Brain pericyte (primary cell): ENCODE results near the gene ODAD4.
"Not testable (repeated sequence)": the region's sequence is repeated elsewhere in the genome, so short reads cannot be mapped to it uniquely, and the experiment has no call there.

Experiments
- DNase-seq: peaks from one replicate; pipeline ENCODE4 v3.0.0-alpha.2; 2012; ENCODE audit warnings: low read depth, low spot score

ODAD4 gene

DNA sequence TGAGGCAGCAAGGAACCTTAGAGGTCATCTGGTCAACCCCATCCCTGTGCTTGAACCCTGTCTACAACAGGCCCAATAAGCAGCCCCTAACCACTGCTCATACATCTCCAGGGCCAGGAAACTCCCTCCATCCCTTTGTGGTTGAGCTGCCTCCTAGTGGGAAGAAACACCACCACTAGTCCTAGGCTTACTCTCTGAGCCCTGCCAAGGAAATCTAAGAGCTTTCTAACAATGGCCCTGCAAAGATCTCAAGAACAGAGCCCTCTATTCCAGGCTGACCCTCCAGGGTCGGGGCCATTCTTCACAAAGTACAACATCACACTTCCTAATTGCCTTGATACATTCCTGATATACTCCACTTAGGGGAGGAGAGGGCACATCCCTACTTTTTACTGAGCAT lies 17.5 kb upstream of the ODAD4 start:
- DNase-seq, result no peak

DNA sequence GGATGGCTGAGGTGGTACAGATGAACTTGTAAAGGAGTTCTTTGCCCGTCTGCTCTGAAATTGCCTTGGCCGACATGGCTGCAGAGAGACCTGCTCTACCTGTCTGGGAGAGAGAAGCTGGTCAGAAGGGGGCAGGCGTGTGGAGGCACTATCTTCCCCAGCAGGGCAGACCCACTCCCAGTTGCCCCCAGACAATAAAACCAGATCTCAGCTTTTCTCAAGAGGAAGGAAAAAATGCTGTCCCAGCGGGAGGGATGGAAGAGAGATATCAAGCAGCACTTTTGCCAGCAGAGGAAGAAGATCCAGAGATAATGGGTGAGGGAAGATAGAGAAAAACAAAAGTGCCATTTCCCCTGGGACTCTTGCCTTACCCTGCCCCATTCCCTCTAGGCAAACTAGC lies 16.6 kb upstream of the ODAD4 start:
- DNase-seq, result no peak

DNA sequence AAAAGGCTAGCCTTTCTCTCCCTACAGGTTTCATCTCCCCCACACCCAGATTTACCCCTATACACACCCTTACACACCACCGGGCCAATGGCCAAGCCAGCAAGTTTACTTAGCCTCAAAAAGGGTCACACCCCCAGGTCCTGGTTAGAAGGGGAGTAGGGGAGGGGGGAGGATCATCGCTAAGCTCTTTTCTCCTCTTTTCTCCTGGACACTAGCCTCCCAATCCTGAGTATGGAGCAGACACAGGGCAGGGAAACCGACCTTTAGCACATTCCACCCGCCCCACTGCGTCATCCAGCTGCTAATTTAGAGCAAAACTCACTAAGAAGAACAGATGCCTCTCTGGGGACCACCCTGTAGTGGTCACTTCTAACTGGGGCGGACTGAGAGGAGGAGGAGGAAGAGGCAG lies 16.1 kb upstream of the ODAD4 start:
- no peak for DNase-seq

DNA sequence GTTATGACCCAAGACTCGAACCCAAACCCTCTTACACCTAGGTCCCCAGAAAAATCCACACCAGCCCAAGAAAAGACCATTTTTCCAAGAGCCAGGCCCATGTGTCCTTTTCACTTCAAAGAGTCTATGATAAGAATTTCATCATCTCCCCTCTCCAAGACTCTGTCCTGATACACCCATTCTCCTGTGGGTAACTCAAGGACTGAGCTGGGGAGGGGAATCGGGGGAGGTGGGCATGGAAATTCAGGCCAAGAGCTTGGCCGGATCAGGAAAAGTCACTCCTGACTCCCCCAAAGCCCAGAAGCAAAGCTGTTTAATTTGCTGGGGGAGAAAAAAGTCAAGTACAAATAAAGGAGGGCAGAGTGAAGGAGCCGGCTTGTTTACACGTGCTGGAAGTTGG lies 15.4 kb upstream of the ODAD4 start:
- no peak for DNase-seq

DNA sequence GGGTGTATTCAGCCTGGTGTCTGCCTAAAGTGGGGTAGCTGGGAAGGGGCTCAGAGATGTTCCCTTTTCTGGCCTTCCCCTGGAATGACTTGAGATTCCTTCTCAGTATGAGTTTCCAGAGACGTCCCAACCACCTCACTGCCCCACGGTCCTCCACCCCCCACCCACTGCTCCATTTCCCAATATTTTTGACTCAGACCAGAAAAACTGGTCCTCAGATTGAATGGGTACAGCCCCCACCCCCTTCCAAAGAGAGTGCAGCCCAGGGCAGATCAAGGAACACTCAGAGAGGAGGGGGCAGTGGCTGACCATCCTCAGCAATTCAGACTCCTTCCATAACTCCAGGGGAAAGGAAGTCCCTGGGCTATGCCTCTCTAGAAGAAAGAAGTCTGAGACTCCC lies 14.9 kb upstream of the ODAD4 start:
- DNase-seq, result no peak

DNA sequence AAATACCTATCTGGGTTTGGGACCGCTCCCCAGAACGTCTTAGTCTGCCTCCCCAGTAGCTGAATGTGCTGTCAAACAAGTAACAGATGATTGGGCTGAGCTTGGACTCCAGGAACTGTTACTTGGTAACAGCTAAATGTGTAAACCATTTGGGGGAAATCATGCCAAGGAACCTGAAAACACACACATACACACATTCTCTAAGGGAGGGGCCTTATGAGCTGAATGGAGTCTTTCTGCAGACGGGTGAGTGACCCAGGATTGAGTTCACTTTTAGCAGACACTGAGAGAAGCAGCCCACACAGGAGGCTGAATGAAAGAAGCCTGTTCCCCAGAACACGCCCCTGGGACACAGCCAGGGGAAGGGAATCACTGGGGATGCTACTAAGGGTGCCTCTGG lies 13.2 kb upstream of the ODAD4 start:
- DNase-seq, result no peak

DNA sequence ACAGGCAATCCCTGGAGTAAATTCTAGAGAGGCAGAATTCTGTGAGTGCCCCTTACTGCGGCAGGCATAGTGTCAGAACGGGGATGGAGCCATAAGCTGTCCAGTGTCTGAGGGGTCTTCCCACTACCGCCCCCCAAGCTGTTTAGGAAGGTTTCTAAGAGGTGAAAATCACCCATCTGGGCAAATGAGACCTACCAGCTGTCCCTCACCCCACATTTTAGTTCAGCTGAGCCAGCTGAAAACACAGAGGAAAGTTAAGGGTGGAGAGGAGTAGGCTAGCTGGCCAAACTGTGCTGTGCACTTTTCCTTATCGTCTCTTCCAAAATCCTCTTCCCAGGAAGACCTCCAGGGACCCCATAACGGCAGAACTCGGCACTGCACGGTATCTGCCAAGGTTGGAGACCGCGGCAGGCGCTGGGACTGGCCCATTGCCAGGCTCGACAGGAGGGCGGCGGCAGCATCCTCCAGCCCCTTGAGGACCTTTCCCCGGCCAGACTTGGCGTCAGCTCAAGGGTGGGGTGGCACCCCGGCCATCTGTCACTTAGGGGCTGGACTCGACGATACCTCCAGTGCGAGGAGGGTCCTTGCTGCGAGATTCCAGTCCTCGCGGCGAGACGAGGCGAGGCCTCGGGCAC lies 12.6 kb upstream of the ODAD4 start:
- no peak for DNase-seq

DNA sequence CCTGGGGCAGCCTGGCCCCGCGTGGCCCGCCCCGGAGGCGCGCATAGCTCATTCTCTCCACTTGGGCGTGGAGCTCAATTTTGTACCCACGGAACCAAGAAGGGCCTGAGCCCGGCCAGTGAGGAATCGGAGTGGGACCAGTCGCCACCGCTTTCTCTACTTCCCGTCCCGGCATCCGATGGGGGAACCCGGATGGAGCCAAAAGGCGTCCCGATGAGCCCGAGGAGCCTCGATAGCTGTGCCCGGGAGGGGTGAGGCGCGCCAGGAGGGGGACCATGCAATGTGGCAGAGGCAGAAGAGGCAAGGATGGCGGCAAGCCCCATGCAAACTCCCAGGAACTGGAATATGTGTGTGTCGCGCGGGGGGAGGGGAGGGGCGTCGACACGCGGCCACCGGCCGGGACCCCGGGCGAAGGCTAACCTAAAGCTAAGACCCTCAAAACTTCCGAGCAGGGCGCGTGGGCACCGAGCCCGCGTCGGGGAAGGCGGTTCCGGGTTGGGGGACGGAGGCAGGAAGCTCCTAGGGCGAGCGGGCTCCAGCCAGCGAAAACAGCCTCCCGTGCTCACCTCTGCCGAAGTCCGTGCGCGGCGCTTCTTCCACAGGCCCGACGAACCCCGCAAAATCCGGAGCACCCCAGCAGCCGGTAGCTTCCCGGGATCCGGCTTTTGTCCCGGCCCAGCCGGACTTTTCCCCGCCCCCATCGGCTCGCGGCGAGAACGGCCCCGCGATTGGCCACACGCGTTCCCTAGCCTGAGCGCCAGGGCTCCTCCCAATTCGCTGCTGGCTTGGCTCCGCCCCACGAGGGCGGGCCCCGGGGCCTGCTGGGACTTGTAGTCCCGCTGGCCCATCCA lies 11.9 kb upstream of the ODAD4 start, which contains the start of gene ACLY:
Gene ACLY (minus strand): TSS at position 638 of the 851 bp plus-strand sequence. CDS start 5,078 bp downstream, outside the sequence.
- peak; percentile 89 for DNase-seq

DNA sequence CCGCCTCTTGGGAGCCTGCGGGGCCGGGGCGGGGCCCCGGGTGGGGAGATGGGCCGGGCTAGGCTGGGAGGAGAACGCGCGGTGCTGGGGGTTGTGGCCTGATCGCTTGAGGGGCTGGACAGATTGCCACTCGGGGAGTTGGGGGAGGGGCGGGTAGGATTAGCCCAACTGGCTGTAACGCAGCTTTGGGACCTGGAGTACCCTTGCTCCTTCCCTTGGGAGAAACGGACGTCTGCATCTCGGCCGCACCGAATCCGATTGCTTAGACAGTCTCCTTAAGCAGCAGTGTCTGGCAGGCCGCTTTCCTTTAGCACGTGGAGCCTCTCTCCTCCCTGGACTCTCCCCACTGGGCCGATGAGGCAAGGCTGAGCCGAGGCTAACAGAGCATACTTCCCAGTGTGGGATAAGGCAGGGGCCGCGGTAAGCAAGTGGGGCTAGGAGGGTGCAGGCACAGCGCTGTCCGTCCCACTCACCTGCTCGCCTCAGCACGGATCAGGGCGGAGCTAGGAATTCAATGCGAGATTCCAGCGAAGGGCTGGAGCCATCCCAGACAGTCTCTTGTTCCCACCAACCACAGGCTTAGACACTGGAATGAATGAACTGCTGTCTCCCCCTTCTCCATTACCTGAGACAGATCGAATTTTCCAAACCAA lies 11.1 kb upstream of the ODAD4 start:
- DNase-seq, result no peak

DNA sequence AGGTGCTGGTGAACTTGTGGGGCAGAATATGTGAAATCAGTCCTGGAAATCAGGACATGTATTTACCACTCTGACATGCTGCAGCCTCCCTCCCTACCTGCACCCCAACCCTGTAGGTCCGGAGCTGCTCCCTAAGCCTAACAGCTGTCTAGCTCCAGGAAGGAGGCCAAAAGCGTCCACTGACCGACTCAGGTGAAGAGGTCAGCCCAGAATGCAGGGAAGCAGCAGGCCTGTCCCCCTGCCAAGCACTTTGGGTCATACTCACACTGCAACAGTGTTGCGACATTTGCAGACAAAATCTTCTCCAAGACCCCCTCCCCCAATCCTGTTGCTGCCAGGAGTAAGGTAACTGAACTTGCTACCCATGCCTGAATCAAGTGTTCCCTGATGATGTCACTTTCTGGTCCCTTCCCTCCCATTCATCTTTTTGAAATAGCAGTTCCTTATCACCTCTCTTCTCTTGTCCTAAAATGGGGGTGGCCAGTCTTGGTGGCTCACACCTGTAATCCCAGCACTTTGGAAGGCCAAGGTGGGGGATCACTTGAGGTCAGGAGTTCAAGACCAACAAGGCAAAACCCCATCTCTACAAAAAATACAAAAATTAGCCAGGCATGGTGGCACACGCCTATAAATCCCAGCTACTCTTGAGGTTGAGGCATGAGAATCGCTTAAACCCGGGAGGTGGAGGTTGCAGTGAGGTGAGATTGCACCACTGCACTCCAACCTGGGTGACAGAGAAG lies 10.4 kb upstream of the ODAD4 start:
- no peak for DNase-seq

DNA sequence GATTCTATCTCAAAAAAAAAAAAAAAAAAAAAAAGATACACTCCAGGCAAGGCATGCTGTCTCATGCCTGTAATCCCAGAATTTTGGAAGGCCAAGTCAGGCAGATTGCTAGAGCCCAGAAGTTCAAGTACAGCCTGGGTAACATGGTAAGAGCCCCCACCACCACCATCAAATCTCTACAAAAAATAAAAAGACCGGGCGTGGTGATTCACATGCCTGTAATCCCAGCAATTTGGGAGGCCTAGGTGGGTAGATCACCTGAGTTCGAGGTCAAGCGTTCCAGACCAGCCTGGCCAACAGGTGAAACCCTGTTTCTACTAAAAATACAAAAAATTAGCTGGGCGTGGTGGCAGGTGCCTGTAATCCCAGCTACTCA lies 9.8 kb upstream of the ODAD4 start:
- DNase-seq, result no peak

DNA sequence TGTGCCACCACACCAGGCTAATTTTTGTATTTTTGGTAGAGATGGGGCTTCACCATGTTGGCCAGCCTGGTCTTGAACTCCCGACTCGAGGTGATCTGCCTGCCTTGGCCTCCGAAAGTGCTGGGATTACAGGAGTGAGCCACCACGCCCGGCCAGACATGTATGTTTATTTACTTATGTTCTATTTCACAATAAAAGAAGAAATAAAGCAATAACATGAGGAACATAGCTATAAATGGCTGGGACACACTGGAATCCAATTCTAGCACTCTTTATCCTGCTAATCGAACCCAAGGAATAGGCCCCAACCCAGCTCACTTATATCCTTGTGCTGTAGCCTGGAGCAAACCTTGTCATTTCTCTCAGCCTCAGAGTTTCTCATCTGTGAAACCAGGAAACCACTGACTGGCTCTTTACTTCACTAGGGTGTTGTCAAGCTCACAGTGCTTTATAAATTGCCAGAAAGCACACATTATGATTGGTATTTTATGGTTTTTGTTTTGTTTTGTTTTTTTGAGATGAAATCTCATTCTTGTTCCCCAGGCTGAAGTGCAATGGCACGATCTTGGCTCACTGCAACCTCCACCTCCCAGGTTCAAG lies 4.3 kb upstream of the ODAD4 start:
- DNase-seq, result no peak

DNA sequence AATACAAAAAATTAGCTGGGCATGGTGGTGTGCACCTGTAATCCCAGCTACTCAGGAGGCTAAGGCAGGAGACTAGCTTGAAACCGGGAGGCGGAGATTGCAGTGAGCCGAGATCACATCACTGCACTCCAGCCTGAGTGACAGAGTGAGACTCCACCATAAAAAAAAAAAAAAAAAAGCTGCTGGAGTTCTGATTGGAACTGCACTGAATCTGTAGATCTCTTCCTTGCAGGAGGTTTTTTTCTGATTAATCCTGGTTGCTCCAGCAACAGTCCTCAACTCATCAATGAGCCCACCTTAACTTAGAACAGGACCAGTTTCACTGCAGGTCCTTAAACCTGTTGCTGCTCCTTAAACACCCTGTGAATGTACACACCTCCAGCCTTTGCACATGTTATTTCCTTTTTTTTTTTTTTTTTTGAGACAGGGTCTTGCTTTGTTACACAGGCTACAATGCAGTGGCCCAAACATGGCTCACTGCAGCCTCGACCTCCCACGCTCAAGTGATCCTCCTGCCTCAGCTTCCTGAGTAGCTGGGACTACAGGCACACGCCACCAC lies 1.6 kb upstream of the ODAD4 start:
- no peak for DNase-seq

DNA sequence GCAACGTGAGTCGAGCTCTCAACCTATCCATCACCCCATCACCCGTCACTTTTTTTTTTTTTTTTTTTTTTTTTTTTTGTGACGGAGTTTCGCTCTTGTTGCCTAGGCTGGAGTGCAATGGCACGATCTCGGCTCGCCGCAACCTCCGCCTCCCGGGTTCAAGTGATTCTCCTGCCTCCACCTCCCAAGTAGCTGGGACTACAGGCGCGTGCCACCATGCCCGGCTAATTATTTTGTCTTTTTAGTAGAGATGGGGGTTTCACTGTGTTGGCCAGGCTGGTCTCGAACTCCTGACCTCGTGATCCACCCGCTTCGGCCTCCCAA lies 378 bp downstream of the ODAD4 start:
- DNase-seq, result not testable (repeated sequence)

DNA sequence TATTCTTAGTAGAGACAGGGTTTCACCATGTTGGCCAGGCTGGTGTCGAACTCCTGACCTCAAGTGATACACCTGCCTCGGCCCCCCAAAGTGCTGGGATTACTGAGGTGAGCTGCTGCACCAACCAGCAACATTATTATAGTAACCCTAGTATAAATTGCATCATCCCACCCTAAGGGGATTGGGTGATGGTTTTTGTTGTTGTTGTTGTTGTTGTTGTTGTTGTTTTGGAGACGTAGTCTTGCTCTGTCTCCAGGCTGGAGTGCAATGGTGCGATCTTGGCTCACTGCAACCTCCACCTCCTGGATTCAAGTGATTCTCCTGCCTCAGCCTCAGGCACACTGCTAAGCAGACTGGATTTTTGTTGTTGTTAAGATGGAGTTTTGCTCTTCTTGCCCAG lies 1.3 kb downstream of the ODAD4 start:
- DNase-seq, result not testable (repeated sequence)

DNA sequence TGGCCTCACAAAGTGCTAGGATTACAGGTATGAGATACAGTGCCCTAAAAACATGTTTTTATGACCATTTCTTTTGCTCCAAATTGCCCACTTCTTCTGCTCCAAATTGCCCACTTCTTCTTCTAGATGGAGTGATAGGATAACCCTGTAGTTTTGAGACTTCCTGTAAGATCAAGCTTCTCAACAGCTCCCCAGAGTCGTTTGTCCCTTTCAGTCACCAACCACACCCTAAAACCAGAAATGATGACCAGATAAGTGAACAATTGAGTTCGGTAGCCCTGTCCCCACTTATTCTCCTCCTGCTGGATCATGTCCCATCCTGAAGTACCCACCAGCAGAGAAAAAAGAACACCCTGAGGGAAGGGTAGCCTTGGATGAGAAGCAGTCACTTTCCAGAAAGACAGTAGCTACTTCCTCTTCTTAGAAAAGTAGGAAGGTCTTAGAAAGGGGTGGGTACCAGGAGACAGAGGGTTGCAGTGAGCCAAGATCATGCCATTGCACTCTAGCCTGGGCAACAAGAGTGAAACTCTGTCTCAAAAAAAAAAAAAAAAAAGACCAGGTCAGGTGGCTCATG lies 2.5 kb downstream of the ODAD4 start:
- DNase-seq, result no peak

DNA sequence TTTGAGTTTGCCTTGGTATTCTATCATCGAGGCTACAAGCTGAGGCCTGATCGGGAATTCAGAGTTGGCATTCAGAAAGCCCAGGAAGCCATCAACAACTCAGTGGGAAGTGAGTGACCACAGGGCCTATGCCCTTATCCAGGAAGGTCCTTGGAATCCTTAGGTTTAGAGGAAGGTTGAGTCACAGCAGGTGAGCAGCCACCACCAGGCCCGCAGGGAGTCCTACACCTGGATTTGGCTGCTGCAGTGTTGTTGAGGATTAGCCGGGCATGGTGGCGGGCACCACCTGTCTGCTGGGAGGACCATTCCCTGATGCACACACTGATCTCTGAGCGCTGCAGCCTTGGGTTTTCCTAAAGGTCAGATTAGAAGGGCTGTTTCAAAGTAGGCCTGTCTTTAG lies 5.2 kb downstream of the ODAD4 start:
- DNase-seq, result no peak

DNA sequence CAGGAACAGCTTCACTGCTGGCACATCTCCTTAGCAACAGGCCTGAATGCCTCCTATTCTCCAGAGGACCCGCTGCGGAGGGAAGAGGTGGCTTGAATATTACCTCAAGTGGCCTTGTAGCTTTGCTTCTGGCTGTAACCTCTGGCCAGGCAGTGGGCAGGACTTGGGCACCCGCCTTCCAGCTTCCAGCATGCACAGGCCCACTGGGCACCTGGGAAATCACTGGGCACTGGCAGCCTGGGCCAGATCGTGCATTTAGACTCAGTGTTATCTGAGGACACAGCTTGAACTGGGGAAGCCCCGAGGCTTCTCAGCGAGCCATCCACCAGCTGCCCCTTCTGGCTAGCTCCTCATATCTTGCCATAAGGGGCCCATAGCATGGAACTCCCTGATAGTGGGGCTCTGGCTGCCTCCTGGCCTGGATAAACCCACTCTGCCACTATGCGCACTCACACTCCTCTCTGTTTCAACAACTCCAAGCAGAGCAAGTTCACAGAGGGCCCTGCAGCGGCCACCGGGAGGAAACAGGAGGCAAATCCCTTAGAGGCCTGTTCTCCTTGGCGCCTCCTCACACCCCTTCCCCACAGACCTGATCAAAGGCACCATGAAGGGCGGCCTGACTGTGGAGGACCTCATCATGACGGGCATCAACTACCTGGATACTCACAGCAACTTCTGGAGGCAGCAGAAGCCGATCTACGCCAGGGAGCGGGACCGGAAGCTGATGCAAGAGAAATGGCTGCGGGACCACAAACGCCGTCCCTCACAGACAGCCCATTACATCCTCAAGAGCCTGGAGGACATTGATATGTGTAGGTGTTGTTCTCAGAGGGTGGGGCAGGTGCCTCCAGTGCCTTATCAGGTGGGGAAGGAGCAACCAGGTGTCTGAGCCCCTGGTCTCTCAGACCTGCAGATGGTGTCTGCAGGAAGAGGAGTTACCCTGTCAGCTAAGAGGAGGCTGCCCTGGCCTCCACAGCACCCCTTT lies 7.8 kb downstream of the ODAD4 start:
- DNase-seq, result no peak

DNA sequence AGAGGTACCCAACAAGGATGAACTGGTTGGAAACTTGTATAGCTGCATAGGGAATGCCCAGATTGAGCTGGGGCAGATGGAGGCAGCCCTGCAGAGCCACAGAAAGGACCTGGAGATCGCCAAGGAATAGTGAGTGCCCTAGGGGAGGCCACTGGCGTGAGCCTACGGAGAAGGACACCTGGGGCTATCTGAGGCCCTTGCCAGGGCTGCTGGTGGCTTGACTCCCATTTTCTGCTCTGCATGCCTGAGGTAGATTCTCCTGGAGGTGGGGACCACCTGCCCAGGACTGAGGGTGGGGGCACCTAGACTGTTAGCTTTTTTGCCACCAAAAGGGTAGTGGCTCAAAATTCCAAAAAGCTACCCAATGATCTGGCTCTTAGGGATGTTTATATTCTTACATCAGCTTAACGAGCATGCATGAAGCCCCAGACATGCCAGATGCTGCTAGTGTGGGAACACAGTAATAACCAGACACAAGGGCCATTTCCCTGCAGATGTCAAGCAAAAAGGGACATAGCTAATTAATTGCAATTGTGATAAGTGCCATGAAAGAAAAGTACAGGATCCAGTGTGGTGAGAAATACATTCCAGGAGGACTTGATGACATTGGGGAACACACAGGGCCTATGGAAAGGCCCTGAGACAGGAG lies 8.8 kb downstream of the ODAD4 start:
- DNase-seq, result no peak
